GM19324 (cell line): ENCODE measurements around the gene PSMA1.
"Not testable (repeated sequence)": the region's sequence is repeated elsewhere in the genome, so short reads cannot be mapped to it uniquely, and the experiment has no call there.

Source experiments
- ATAC-seq: cut with Tn5 transposase; IDR thresholded peaks from one replicate; pipeline ENCODE4 v1.9.1; 2021; ENCODE audit warnings: mild to moderate bottlenecking, moderate library complexity; ENCODE audit not compliant: unreplicated experiment, low FRiP score

The PSMA1 gene

DNA sequence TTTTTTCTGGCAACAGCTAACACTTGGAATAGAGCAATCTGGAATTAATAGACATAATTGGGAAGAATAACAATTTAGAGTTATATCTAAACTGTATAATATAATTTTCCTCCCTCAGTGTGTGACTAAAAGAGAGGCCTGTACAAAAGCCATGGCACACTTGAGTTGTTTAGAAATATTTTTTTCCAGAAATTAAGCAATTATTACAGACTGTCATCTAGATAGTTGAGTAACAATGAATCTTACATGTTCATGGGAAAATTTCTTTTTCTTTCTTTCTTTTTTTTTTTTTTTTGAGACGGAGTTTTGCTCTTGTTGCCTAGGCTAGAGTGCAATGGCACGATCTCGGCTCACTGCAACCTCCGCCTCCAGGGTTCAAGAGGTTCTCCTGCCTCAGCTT lies 15.0 kb upstream of the PSMA1 start:
- ATAC-seq: not testable (repeated sequence)

DNA sequence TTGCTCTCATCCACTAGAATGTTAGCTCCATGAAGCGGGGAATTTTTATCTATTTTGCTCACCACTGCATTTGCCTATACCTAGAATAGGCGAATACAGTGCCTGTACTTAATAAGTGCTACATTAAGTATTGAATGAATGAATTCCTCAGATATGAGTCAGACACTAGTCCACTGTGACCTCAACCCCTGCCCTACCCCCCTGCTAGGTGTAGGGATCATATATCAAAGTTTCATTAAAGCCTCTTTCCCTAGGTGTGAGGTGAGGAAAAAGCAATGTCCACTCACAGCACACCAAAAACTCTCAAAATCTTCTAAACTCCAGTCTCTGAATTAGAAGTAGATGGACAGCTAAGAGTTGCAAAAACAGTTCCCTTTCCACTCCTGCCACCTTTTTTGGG lies 9.8 kb upstream of the PSMA1 start:
- no peak for ATAC-seq

DNA sequence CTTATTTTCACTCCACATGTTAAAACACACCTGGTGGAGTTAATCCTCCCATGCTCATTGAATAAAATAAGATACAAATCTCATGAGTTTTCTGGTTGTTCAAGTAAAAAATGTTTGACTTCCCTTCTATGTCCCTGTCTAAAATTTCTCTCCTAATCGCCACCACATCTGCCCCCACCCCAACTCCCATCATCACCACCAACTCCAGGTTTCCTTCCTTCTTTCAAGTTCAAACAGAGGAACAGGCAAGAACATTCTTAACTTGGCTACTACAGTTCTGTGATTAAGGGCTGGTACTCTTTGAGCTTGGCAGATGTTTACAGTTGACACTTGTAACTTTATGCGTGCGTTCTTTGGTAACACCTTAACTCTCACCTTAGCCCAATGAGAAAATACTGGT lies 9.1 kb upstream of the PSMA1 start:
- no peak for ATAC-seq

DNA sequence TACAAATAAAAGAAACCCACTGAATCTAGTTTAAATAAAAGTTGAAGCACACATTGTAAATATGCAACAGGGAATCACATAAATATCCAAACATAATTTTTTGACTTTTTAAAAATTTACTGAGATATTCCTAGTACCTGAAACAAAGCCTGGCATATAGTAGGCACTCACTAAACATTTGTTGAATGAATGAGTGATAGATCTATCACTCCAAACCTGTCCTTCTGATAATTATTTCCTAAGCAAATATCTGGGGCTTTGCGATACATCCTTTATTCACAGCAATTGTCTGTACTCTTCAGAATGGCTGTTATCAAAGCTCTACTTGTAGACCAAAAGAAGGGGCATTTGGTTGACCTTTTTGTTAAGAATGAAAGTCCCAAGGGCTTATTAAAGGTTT lies 2.6 kb upstream of the PSMA1 start:
- no peak for ATAC-seq

GRCh38 chr11:14522245-14522644 lies 2.1 kb upstream of the PSMA1 start:
- no peak for ATAC-seq

- no peak for ATAC-seq
Observed at GRCh38 chr11:14520747-14521151, 563 bp upstream of the PSMA1 start.

- ATAC-seq: peak; percentile 4
Observed at GRCh38 chr11:14519597-14519916, 629 bp downstream of the PSMA1 start.

DNA sequence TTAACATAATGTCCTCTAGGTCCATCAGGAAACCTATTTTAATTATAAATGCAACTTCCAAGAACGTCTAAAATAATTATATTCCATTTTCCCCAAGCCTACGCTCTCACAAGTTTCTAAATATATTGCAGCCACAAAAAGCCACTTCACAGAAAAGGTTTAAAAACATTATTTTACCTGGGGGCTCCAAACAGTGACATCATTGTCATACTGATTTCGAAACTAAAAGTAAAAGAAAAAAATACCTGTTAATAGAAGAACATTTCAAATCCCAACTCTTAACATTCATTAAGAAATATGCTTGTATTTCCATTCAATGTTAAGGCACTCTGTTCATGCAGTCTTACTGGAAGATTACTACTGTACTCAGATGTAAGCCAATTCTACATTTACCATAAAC lies 1.4 kb downstream of the PSMA1 start:
- ATAC-seq: no peak

DNA sequence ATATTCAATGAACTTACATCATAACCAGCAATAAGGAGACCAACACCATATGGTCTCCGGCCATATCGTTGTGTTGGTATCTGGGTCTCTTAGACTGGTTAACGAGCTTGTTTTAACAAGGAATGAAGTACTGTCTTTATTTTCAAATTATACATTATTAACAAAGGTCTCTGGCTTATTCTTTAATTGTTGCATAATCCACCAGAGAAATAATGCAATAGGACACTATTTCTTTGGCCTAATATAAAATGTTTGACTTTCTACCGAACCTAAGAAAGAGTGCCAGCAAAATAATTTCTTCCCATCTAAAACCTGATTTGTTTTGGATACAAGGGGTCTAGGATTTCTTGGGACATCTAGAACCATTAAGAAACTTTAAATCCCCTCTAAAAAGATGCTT lies 6.4 kb downstream of the PSMA1 start:
- ATAC-seq: no peak

GRCh38 chr11:14506532-14506931 lies 13.7 kb downstream of the PSMA1 start:
- ATAC-seq: no peak

GRCh38 chr11:14503023-14503422 lies 17.2 kb downstream of the PSMA1 start:
- ATAC-seq: no peak

- no peak for ATAC-seq
Observed at GRCh38 chr11:14502039-14502438, 18.1 kb downstream of the PSMA1 start.

- peak; percentile 52 for ATAC-seq
Observed at GRCh38 chr11:14500181-14500651, 20.0 kb downstream of the PSMA1 start.

DNA sequence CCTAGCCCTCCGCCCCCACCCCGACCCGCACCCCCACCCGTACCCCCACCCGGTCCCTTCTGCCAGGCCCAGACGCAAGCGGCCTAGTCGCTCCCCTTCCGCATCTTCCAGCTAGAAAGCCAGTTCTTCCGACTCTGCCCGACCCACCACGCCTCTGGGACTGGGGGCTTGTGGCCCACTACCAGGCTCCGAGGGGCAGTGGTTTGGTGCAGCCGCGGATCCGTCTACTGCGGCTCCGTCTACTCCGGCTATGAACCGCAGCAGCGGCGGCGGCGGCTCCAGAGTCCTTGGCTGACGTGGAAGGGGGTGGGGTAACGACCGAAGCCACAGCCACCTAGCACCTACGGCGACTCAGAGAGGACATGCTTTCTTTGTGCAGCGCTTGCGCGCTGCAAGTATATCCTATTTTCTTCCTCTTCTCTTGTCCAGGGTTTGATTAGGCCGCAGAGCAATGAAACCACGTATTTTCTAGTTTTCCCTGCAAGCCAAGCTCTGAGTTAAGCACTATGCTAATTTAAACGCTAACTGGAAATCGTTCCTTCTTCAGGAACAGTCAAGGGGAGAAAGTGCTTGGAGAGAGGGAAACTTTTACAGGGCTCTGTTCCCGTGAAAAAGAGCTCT lies 20.5 kb downstream of the PSMA1 start, which contains the start of gene COPB1:
Gene COPB1, minus strand, starts transcription at position 252 of the 621 bp plus-strand sequence. CDS start 883 bp downstream, outside the sequence.
- ATAC-seq: peak; percentile 92

- ATAC-seq: no peak
Observed at GRCh38 chr11:14499178-14499559, 21.0 kb downstream of the PSMA1 start.

DNA sequence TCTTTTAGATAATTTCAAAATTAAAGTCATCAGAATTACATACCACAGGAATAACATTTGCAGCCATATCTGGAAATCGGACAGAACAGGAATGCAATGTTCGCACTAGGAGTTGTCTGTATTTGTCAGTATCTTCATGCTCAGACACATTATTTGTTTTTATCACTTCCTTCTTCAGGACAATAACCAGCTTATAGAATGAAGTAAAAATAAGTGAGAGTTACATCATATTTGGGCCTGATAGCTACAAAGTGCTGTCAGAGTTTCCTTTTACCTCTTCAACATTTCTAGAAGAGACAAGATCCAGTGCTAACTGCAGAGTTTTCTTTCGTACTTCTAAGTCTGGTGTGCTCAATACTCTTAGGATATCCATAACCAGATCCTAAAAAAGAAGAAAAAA lies 39.5 kb downstream of the PSMA1 start:
- no peak for ATAC-seq

GRCh38 chr11:14471127-14471526 lies 49.1 kb downstream of the PSMA1 start:
- ATAC-seq: no peak

DNA sequence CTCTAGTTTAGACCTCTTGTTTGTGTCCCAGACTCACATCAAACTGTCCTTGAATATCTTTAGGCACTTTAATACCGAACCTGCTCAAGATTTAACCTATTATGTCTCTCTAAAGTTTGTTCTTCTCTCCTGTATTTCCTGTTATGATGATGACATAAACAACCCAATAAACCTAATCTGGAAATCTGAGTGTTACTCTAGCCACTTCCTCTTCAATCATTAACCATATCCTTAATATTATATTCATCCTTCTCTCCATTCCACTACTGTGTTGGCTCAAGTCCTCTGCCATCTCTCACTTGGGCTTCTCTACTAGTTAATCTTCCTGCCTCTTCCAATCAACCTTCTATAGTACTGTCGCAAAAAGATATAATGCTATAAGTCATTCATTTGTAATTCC lies 56.6 kb downstream of the PSMA1 start:
- no peak for ATAC-seq

- no peak for ATAC-seq
Observed at GRCh38 chr11:14460147-14460546, 60.0 kb downstream of the PSMA1 start.

- ATAC-seq: no peak
Observed at GRCh38 chr11:14458377-14458776, 61.8 kb downstream of the PSMA1 start.

DNA sequence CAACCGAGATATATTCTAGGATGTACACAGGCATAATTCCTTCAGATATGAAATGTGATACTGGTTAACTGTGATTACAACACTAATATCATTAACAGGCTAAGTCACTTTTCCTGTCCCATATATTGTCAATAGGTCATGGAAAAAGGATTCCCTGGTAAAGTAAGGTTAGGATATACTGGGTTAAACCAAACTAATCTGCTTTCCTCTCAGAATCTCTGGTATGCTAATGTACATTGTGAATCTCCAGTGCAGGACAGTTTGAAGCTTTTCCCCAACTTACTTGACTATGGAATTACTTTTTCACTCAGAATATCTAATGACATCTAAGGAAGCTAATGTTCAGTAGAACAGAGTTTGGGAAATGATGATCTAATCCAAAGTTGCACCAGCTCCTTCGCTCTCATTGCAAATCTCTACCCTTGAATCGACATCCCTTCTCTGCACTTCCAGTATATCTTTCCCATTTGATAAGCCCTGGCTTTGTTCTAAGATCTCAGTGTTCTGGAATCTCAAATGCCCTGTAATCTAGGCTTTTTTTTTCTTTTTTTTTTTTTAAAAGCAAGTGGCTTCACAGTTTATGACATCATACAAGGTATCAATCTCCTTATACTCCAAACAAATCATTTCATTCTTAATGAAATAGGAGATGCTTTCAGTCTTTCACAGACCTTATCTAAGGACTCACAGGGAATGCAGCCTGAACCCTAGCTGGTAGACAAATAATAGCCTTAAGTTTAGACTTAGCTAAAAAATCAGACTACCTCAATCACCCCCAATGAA lies 64.3 kb downstream of the PSMA1 start:
- no peak for ATAC-seq
